Lung (tissue), 12 donors: ENCODE data around the gene ESPNL. TPM values are rescaled to one million over a fixed set of nuclear protein-coding genes. Genes with fewer than 3 reads are reported as not detected.

Source experiments
- ATAC-seq: fragments of 200-7000 bp; cut with Tn5 transposase; one replicate; pipeline ENCODE4 v1.9.1; 2020; ENCODE audit warnings: moderate number of reproducible peaks; ENCODE audit not compliant: insufficient read depth, low FRiP score
- DNase-seq, 3 donors: peaks; one replicate each; pipeline ENCODE4 v3.0.0-alpha.2; 2013 to 2017
- H3K27ac ChIP-seq, 2 donors: one replicate each; pipeline ENCODE4 v1.5.1; 2013; ENCODE audit warnings: mild to moderate bottlenecking in 2 of 2, moderate library complexity in 2 of 2, control low read depth in 1 of 2, inconsistent platforms in 1 of 2, low read depth in 1 of 2, low read length in 1 of 2
- H3K27me3 ChIP-seq, 3 donors: one replicate each; pipeline ENCODE4 v1.5.1; 2013; ENCODE audit warnings: low read length in 2 of 3; ENCODE audit not compliant: control insufficient read depth in 3 of 3, insufficient read depth in 3 of 3
- H3K36me3 ChIP-seq, 4 donors: one replicate each; pipeline ENCODE4 v1.5.1; 2013; ENCODE audit warnings: low read length in 4 of 4, mild to moderate bottlenecking in 1 of 4, moderate library complexity in 1 of 4; ENCODE audit not compliant: control insufficient read depth in 4 of 4, insufficient read depth in 4 of 4
- H3K4me1 ChIP-seq, 5 donors: one replicate each; pipeline ENCODE4 v1.5.1; 2013; ENCODE audit warnings: low read length in 5 of 5, mild to moderate bottlenecking in 2 of 5, moderate library complexity in 1 of 5; ENCODE audit not compliant: control insufficient read depth in 5 of 5, insufficient read depth in 5 of 5
- H3K4me3 ChIP-seq: one replicate; pipeline ENCODE4 v1.5.1; 2013; ENCODE audit warnings: mild to moderate bottlenecking, control low read depth, moderate library complexity
- H3K9ac ChIP-seq, 2 donors: one replicate each; pipeline ENCODE4 v1.5.1; 2013; ENCODE audit warnings: low read length in 2 of 2, control low read depth in 1 of 2; ENCODE audit not compliant: insufficient read depth in 1 of 2
- H3K9me3 ChIP-seq, 4 donors: one replicate each; pipeline ENCODE4 v1.5.1; 2013; ENCODE audit warnings: low read length in 3 of 4, mild to moderate bottlenecking in 1 of 4, moderate library complexity in 1 of 4; ENCODE audit not compliant: control insufficient read depth in 4 of 4, insufficient read depth in 3 of 4
- CTCF ChIP-seq: IDR thresholded peaks from 2 replicates; pipeline ENCODE4 v1.5.1; 2012; ENCODE audit warnings: mild to moderate bottlenecking; ENCODE audit errors: control extremely low read depth, extremely low read depth
- WGBS, 2 donors: extraction: QIAGEN DNeasy Blood & Tissue Kit; methylation state at CpG; one replicate each; pipeline ENCODE4 v1.1.7; 2013; 5-methylcytosine and 5-hydroxymethylcytosine counted together
- polyA plus RNA-seq, 2 donors: library from polyadenylated mRNA; stranded (reverse); fragments of 200-250 nt; gene quantifications; one replicate each; pipeline ENCODE4 v1.2.1, GENCODE V29; 2013
- total RNA-seq, 2 donors: library from RNA; depleted of rRNA in 1 of 2; stranded (reverse); fragments of >200 nt in 1 of 2; gene quantifications; one replicate each; pipeline ENCODE4 v1.2.1, GENCODE V29; 2014 to 2021
- donor health status: control.
- donor health status: control.
- donor health status: Bipolar disorder and iron deficiency.
- donor health status: healthy.
- donor health status: DM: yes; HTN: yes; CAD: no.

Gene ESPNL
- total and polyA plus RNA-seq, 4 donors: 0.07 to 3.0 (median 1.2) TPM

DNA sequence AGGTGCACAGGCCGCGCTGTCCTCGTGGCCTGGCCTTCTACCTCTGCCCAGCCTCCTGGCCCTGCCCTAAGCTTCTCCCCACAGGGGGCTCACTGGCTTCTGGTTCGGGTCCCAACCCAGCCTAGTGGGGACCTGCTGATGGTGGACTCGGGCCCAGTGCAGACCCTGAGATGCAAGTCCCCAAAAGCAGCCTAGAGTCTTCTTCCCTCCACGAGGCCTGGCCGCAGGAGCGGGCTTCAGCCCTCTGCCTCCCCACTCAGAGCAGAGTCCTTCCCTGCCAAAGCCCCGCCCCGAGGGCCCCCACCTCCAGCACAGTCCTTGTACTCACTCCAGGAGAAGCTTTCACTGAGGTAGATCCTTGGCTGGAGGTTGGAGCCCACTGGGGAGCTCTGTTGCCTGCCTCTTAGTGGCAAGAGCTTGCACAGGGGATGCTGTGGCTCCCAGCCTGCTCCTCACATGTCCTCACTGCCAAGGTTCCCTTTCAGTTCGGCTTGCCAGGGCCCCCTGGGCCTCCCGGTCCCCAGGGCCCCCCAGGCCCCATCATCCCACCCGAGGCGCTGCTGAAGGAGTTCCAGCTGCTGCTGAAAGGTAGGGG lies 62.2 kb downstream of the ESPNL start:
- H3K9ac ChIP-seq: no peak overlapping the region
- 84 to 89% methylated on average over 14 of the region's 14 CpGs for WGBS, 2 donors
- ATAC-seq (no peak), DNase-seq (no peak)
- no peaks in the 10 kb centered on the region for H3K9me3 ChIP-seq
- no peak overlapping the region for H3K27ac ChIP-seq
- peaks cover 0 to 6% (median 0%) of the 10 kb centered on the region in 4 donors for H3K36me3 ChIP-seq
- H3K4me3 ChIP-seq: no peak overlapping the region
- H3K4me1 ChIP-seq: peaks cover 0 to 17% (median 8%) of the 10 kb centered on the region in 5 donors
- H3K27me3 ChIP-seq: peaks cover 0 to 19% (median 13%) of the 10 kb centered on the region in 3 donors
- TF ChIP-seq CTCF: no peak

GRCh38 chr2:238162846-238163441 lies 62.8 kb downstream of the ESPNL start:
- H3K4me3 ChIP-seq: no peak overlapping the region
- H3K9ac ChIP-seq: no peak overlapping the region
- H3K9me3 ChIP-seq: no peaks in the 10 kb centered on the region
- ATAC-seq: no peak
- H3K36me3 ChIP-seq: peaks cover 0 to 12% (median 0%) of the 10 kb centered on the region in 4 donors
- DNase-seq: no peak
- H3K27ac ChIP-seq: no peak overlapping the region
- peaks cover 0 to 17% (median 8%) of the 10 kb centered on the region in 5 donors for H3K4me1 ChIP-seq
- peaks cover 0 to 19% (median 13%) of the 10 kb centered on the region in 3 donors for H3K27me3 ChIP-seq
- no peak for TF ChIP-seq CTCF
- WGBS, 2 donors: 63 to 70% methylated on average over 13 to 15 of the region's 15 CpGs

DNA sequence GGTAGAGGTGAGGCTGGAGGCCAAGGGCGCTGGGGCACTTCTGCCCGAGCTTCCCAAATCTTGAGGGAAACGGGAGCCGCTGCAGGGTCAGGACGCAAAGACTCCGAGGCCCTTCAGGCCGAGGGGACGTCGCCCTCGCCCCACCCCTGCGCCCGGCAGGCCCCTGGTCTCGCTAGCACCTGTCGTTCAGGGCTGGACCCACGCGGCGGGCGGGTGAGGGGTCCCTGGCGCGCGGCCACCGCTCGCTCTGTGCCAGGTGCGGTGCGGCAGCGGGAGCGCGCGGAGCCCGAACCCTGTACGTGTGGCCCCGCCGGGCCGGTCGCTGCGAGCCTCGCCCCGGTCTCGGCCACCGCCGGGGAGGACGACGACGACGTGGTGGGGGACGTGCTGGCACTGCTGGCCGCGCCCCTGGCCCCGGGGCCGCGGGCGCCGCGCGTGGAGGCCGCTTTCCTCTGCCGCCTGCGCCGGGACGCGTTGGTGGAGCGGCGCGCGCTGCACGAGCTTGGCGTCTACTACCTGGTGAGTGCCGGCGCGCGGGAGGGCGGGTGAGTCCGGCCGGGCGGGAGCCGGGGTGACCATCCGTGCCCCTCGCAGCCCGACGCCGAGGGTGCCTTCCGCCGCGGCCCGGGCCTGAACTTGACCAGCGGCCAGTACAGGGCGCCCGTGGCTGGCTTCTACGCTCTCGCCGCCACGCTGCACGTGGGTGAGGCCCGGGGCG lies 63.5 kb downstream of the ESPNL start:
- peaks cover 0 to 17% (median 8%) of the 10 kb centered on the region in 5 donors for H3K4me1 ChIP-seq
- H3K27me3 ChIP-seq: peaks cover 0 to 19% (median 13%) of the 10 kb centered on the region in 3 donors
- 1 to 4% methylated on average over 42 to 95 of the region's 95 CpGs for WGBS, 2 donors
- DNase-seq (no peak), ATAC-seq (no peak)
- TF ChIP-seq CTCF: no peak
- no peak overlapping the region for H3K27ac ChIP-seq
- H3K36me3 ChIP-seq: peaks cover 0 to 18% (median 0%) of the 10 kb centered on the region in 4 donors
- H3K4me3 ChIP-seq: no peak overlapping the region
- H3K9ac ChIP-seq: no peak overlapping the region
- H3K9me3 ChIP-seq: no peaks in the 10 kb centered on the region
